OCI-M2 (cell line): ENCODE measurements around the gene GLYR1.

Experiments
- DNase-seq: peaks from one replicate; lab custom pipeline; 2025; ENCODE audit not compliant: unreplicated experiment; lab: John Stamatoyannopoulos, UW

GLYR1 gene

GRCh38 chr16:4766875-4767628 lies 80.0 kb downstream of the GLYR1 start, which contains the start of gene ZNF500:
TSS of gene ZNF500 (minus strand) at chr16:4767162. CDS start at chr16:4765978, 1,184 bp downstream.
- peak; percentile 86 for DNase-seq

- DNase-seq: no peak
These were observed 81.3 kb downstream of the GLYR1 start for GRCh38 chr16:4765511-4766474.

- DNase-seq: no peak
These were observed 83.3 kb downstream of the GLYR1 start for GRCh38 chr16:4763791-4764190.

- no peak for DNase-seq
These were observed 84.9 kb downstream of the GLYR1 start for GRCh38 chr16:4762205-4762604.

GRCh38 chr16:4760221-4760910 lies 86.7 kb downstream of the GLYR1 start:
- DNase-seq: no peak

- DNase-seq: no peak
These were observed 91.4 kb downstream of the GLYR1 start for GRCh38 chr16:4755687-4756086.

- no peak for DNase-seq
These were observed 92.2 kb downstream of the GLYR1 start for GRCh38 chr16:4754865-4755264.

GRCh38 chr16:4753227-4753626 lies 93.9 kb downstream of the GLYR1 start:
- DNase-seq: no peak
